NCI-H1436 treated with DMSO at 0.1 percent for 48 hours (cell line): ENCODE data around the gene DNALI1.
A peak's percentile ranks its signal among the peaks of the same experiment; 100 is the strongest.
"Not testable (repeated sequence)": the region's sequence is repeated elsewhere in the genome, so short reads cannot be mapped to it uniquely, and the experiment has no call there.

Experiments used
- DNase-seq: peaks from one replicate; lab custom pipeline; 2025; lab: John Stamatoyannopoulos, UW

Gene DNALI1

DNA sequence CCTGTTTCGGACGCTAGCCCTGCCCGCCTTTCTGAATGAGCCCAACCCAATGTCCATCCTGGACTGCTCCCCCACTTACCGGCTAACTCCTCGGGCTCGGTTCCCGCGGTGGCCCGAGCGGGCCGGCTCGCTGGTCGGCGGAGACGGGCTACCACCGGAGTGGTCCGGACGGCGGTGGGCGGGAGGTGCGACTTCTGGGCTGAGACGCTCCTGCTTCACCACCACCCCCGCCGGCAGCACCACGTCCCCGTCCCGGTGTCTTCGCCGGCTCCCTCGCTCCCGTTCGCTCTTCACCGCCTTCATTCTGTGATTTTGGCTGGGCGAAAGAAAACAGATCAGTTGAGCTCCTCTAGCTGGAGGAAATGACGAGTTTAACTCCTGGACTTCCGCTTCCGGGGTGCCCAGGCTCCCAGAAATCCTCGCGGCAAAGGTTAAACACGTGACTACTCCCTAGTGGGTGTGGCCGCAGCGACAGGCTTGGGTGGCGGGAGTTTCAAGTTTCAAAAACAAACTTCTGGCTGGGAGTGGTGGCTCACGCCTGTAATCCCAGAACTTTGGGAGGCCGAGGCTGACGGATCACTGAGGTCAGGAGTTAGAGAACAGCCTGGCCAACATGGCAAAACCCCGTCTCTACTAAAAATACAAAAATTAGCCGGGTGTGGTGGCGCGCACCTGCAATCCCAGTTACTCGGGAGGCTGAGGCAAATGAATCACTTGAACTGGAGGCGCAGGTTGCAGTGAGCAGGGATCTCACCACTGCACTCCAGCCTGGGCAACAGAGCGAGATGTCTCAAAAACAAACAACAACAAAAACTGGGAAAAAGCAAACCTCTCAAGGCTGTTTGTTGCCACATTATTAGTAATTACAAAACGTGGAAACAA, 2.6 kb upstream of the DNALI1 start, which contains the start of gene SNIP1:
Gene SNIP1 (minus strand): TSS at position 367 of the 882 bp plus-strand sequence. CDS start 64 bp downstream, at position 303.
- peak; percentile 57 for DNase-seq

DNA sequence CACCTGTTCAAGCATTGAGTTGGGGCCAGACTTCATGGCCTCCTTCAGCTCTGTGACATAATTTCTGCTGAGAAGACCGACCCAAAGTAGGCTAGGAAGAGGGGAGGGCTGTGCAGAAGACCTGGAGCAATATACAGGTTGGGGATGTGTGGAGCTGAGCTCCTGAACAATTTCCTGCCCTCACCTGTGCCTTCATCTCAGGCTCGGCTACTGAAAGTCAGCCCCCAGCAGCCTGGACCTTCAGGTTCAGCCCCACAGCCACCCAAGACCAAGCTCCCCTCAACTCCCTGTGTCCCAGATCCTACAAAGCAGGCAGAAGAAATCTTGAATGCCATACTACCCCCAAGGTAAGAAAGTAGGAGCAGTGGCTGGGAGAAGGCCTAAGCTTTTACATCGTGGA, 662 bp downstream of the DNALI1 start:
- DNase-seq: no peak

DNA sequence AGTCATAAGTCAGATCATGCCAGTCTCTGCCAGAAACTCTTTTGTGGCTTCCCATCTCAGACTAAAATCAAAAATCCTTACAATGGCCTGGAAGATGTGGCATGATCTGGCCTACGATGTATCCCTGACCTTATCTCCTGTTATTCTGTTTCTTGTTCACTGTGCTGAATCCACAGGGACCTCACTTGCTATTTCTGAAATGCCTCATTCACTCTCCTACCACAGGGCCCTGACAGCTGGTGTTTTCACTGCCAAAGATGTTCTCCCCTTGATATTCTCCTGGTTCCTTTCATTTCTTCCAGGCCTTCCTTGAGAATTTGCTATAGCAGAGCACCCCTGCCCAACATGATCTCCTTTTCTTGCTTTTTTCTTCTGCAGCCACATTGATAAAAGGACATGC, 1.7 kb downstream of the DNALI1 start:
- no peak for DNase-seq

DNA sequence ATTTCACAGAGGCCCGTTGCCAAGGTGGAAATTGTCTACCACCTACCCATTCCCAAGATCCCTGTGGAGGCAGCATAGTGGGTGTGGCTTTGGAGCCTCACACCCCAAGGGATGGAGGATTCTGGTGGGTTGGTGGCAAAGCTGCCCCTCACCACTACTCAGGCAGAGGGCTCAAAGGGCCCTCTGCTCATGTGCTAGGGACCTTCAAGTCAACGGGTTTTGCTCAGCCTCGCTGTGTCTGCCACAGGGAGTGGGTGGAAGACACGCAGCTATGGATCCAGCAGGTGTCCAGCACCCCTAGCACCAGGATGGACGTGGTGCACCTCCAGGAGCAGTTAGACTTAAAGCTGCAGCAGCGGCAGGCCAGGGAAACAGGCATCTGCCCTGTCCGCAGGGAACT, 2.3 kb downstream of the DNALI1 start:
- no peak for DNase-seq

GRCh38 chr1:37559957-37560379, 3.2 kb downstream of the DNALI1 start:
- not testable (repeated sequence) for DNase-seq

- DNase-seq: no peak
Measured at GRCh38 chr1:37560401-37561132, 3.8 kb downstream of the DNALI1 start.

GRCh38 chr1:37561133-37562132, 4.7 kb downstream of the DNALI1 start:
- no peak for DNase-seq

DNA sequence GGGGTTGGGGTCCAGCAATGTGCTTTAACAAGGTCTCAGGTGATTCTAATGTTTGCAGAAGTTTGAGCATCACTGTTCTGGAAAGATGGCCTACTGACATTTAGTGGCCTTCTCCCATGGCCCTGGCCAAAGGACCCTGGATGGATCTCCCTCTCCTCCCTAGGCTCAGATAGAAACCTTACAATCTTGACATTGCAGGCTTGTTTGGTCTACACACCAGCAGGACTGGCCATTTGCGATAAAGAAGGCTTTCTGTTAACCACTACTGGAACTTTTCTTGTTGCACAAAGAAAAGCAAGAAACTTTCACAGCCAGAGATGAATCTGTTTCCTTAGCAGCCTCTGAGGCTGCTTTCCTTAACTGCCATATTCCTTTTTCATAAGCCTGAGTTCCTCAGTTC, 6.2 kb downstream of the DNALI1 start:
- no peak for DNase-seq

GRCh38 chr1:37564892-37565291, 8.2 kb downstream of the DNALI1 start:
- DNase-seq: no peak

GRCh38 chr1:37567023-37567422, 10.3 kb downstream of the DNALI1 start:
- no peak for DNase-seq

- DNase-seq: no peak
Measured at GRCh38 chr1:37570528-37571334, 14.0 kb downstream of the DNALI1 start.

DNA sequence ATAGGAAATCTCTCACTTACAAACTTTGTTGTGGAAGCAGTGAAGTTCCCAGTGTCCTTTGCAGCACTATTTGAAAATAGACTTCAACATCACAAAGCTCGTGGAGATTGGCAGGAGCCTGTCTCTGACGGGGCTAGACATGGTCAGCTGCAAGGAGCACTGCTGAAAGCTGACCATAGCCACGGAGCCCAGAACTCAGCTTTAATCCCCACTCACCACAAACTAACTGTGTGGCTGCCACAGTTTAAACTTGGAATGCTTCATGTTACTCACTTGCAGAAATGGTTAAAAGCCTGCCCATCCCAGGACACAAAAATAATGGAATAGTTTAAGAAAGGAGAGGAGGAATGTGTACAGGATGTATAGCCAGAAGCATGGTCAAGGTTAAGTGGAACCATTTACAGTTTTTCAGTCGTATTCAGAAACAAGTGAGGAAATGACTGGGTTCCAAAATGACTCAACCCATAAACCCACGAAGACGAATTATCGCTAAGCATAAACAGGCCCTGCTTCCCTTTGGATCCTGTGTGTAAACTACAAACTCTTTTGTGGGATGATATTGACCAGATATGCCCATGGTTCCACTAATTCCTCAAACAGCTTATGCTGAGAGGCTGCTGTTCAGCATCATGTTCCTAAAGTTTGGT, 18.2 kb downstream of the DNALI1 start:
- no peak for DNase-seq

DNA sequence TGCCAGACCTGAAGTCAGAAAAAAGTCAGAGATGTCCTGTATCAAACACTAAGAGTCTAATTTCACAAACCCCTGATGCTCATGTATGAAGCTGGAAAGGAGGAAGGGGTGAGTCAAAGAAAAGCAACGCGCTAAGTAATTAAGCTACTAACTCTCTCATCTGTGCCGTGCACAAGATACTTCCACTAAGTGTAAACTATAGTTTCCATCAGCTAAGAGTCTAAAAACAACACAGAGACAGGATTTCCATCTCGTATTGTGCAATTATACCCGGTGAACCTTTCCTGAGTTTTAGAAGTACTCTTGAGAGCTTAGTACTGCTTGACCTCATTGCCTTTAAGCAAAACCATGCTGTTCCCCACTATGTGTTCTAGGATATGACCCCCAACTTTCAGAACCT, 19.0 kb downstream of the DNALI1 start:
- no peak for DNase-seq

DNA sequence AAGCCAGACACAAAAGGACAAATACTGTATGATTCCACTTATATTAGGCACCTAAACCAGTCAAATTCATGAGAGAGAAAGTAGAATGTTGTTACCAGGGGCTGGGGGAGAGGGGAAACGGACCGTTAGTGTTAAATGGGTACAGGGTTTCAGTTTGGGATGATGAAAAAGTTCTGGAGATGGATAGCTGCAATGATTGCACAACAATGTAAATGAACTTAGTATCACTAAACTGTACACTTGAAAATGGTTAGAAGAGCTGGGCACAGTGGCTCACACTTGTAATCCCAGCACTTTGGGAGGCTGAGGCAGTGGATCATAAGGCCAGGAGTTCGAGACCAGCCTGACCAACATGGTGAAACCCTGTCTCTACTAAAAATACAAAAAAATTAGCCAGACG, 27.8 kb downstream of the DNALI1 start:
- not testable (repeated sequence) for DNase-seq

GRCh38 chr1:37588939-37589338, 32.2 kb downstream of the DNALI1 start:
- no peak for DNase-seq

GRCh38 chr1:37593726-37594125, 37.0 kb downstream of the DNALI1 start:
- no peak for DNase-seq

GRCh38 chr1:37595440-37596181, 38.9 kb downstream of the DNALI1 start, which contains the start of gene GNL2:
GNL2 (minus strand) TSS chr1:37595937; CDS start chr1:37595822, 115 bp downstream.
- DNase-seq: peak; percentile 68

- DNase-seq: no peak
Measured at GRCh38 chr1:37596182-37596667, 39.5 kb downstream of the DNALI1 start.

DNA sequence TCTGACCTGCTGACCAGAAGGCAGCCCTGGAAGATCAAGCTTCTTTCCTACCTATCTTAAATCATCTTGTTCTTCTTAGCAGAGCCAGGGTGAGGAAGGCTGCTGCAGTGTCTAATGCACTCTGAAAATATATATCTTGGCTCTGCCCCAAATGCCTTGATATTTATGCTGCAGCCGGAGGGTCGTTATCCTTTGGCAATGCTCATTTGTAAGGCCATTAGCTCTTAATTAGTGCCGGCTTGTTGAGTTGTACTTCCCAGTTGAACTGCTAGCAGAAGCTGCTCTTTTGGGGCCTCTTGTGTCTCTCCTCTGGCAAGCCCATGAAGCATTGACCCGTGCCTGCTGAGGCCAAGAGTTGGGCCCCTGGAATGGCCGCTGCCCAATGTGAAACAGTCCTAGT, 43.2 kb downstream of the DNALI1 start:
- DNase-seq: no peak
